Hepatocyte (in vitro differentiated cells): ENCODE data around the gene ACAP3.

Source experiments
- EZH2 ChIP-seq: fragments of 200-600 bp; sonication (generic); IDR thresholded peaks from 2 replicates; pipeline ENCODE4 v1.6.1; 2016; ENCODE audit warnings: antibody characterized with exemption, mild to moderate bottlenecking, borderline replicate concordance
- EZH2phosphoT487 ChIP-seq: fragments of 200-600 bp; sonication (generic); IDR thresholded peaks from one replicate; pipeline ENCODE4 v1.6.1; 2018; ENCODE audit warnings: antibody characterized with exemption, mild to moderate bottlenecking, low read depth, moderate library complexity; ENCODE audit not compliant: unreplicated experiment, severe bottlenecking
- TF ChIP-seq, protein P1 (sequence below): fragments of 200-600 bp; sonication (generic); IDR thresholded peaks from 2 replicates; pipeline ENCODE4 v1.5.1; 2016; ENCODE audit warnings: antibody characterized with exemption, mild to moderate bottlenecking; ENCODE audit not compliant: poor library complexity

DNA sequence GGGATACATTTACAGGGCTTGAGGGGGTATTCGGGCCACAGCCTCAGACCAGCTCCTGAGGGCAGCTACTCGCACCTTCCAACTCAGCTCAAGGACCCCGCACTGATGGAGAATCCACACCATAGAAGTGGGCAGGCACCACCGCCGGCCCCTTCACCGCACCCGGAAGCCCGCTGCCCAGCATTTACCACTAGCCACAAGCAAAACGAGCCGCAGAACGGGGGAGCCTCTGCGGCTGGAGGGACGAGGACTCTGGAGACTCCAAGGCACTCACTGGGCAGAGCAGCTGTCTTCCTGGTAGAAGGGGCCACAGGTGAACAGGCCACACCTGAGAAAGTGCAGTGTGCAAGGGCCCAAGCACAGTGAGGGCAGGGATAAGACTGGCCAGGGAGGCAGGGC is 39.4 kb downstream of the ACAP3 start:
- TF ChIP-seq, protein P1, sequence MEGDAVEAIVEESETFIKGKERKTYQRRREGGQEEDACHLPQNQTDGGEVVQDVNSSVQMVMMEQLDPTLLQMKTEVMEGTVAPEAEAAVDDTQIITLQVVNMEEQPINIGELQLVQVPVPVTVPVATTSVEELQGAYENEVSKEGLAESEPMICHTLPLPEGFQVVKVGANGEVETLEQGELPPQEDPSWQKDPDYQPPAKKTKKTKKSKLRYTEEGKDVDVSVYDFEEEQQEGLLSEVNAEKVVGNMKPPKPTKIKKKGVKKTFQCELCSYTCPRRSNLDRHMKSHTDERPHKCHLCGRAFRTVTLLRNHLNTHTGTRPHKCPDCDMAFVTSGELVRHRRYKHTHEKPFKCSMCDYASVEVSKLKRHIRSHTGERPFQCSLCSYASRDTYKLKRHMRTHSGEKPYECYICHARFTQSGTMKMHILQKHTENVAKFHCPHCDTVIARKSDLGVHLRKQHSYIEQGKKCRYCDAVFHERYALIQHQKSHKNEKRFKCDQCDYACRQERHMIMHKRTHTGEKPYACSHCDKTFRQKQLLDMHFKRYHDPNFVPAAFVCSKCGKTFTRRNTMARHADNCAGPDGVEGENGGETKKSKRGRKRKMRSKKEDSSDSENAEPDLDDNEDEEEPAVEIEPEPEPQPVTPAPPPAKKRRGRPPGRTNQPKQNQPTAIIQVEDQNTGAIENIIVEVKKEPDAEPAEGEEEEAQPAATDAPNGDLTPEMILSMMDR, result no peak
- TF ChIP-seq EZH2 (no peak), EZH2phosphoT487 (no peak)
